GM19468 (cell line): ENCODE results near the gene ROBO1.
"Not testable (repeated sequence)": the region's sequence is repeated elsewhere in the genome, so short reads cannot be mapped to it uniquely, and the experiment has no call there.

ENCODE experiments used
- ATAC-seq: cut with Tn5 transposase; IDR thresholded peaks from one replicate; pipeline ENCODE4 v1.9.1; 2021; ENCODE audit warnings: mild to moderate bottlenecking, moderate library complexity, moderate number of reproducible peaks; ENCODE audit not compliant: unreplicated experiment; ENCODE audit errors: extremely low read depth

Gene ROBO1

DNA sequence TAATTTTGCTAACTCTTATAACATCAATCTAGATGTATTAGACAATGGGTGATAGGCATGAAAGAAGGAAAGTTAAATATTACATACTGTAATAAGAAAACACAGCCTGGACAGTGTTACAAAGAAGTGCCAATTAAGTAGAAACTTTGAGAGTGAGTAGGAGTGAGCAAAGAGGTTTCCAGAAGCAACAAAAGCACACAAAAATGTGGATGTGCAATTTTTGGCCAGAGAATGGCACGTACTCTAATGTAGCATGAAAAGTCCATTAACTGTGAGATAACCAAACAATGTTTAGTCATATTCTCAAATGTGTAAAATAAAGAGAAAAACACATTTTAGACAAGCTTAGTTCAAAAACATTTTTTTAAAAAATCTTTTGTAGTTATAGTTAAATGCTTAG lies 567.3 kb downstream of the ROBO1 start:
- no peak for ATAC-seq

DNA sequence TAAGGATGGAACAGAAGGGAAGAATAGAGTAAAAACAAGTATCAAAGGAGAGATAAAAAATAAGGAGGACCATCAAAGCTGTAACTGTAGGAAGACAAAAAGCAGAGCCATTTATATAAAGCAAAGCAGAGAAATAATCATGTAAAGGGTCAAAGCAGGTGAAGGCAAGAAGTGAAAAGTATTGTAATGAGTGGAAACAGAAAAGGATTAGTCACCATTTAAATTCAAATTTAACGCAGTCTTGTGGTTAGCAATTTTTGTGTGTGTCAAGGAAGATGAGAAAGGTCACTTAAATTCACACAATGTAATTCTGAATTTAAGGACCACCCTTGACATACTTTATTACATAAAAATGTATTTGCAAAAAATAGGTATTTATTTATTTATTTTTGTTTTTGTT lies 567.8 kb downstream of the ROBO1 start:
- no peak for ATAC-seq

DNA sequence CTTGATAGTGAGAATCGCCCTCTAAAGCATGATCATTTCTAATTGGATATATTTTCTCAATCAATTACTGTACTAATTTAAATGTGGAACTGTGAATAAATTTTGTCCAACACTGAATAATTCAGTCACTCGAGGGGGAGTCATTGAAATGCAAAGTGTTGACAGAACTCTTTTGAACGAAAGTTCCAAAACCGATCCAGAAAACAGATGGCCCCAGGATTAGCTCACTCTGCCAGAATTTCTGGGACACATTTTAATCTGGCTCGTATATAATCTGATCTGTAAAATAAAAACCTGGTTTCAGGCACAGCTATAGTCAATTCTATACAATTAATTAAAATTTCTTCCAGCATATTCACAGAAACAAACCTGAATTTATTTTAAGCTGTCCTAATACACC lies 580.4 kb downstream of the ROBO1 start:
- no peak for ATAC-seq

DNA sequence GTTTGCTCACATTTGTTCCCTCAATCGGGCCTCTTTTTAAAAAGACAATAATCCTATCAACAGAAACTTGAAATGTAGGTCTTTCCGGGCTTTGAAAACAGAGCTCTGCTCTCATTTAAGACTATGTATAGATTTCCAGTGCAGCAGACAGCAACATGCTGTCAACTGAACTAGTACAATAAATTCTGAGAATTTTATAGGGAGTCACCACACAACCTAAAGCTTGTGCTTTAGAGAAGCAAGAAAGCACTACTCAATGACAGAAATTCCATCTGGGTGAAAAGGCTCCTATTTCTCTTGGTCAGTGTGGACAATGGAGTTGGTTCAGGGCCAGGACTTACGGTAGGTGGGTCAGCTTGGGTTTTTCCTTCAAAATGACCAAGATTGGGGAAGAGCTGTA lies 583.5 kb downstream of the ROBO1 start:
- ATAC-seq = no peak

DNA sequence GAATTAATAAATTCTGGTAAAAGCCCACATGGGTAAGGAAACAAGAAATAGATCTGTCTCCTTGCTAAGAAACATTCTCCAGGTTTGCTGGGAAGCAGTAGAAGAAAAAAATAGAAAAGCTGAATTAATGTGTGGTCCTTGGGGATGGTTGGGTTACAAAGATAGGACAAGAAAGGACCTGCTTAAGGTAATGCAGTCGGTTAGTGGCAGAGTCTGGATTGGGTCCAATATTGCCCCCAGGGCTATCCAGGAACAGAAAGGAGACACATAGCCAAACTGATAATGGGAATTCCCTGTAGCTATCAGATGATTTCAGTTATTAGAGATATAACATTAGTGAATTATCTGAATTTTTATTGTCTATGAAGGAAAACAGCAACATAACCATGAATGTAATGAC lies 584.3 kb downstream of the ROBO1 start:
- no peak for ATAC-seq

GRCh38 chr3:79178471-79179180 lies 589.2 kb downstream of the ROBO1 start:
- ATAC-seq = no peak

DNA sequence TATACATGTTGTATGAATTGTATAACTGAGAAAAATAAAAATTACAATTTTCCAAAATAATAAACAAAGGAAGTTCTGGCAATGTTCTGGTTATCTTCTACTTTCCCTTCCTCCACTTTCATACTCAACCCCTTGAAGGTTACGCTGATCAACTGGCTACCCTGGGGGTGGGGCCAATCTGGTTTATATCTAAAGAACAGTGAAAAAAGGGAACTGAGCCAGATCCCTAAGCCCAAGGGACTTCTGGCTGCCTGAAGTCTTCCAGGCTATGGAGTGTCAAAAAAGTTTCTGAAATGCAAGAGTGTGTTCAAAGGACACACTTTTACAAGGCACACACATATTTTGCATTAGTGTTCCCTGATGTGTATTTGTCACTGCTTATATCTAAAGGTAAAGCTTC lies 591.9 kb downstream of the ROBO1 start:
- ATAC-seq = no peak

GRCh38 chr3:79173259-79173658 lies 594.5 kb downstream of the ROBO1 start:
- not testable (repeated sequence) for ATAC-seq

DNA sequence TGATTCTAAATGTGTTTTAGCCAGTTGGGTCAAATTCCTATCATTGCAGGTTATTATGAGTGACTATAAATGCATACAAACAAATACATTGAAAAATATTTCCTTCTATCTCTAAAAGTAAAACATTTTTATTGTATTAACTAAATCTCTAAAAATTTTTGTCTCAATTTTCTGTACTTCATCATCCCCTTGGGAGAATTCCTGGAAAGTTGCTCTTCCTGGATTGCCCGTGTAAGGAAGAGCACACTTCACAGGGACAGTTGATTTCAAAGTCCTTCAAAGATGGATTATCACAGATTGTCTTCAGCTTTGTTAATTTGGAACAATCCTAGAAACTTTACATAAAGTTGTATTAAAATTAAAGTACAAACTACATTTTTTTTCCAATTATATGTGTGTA lies 595.6 kb downstream of the ROBO1 start:
- ATAC-seq = no peak

DNA sequence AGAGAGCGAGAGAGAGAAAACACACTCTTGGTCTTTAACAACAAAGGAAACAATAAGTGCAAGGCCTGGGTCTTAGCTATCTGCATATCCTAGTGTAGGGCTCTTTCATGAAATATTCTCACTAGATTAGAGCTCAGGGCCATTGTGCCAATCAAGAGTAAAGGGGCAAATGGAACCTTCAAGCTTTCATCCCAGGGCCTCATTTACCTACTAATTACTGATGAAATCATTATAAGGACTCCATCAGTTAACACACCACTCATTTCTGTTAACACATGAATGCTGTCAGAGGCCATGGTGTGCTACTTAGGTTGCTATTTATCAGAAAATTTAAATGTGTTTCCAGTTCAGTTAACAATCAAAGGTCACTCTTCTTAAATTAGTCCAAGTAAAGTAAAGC lies 597.8 kb downstream of the ROBO1 start:
- no peak for ATAC-seq

DNA sequence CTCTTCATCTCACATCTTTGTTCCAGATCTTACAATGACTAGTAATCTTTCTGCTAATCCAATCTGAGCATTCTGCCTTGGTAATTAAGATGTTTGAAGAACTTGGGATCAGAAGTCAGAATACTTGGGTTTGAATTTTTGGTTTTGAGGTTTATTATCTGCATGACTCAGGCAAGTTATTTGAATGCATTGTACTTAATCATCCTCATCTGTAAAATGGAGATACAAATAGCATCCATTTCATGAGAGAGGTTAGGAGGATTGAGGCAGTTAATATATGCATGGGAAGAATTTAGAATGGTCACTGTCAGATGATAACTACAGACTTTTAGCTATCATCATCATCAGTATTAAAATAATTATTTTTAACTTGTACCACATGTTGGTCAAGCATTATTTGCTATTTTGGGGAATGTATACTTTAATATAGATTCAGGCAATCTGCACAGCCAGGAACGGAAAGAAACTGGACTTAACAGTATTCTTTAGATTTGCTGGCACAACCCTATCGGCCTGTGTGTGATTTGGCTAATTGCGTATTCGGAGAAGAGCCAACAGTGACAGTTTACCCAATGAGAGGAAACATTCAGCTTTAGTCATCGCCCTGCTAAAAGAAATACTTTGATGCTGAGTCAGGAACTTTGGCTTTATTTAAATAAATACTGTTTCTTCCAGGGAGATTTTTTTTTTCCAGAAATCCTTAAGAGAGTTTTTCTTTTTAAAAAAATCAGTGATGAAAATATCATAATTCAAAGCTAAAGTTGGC lies 600.0 kb downstream of the ROBO1 start:
- ATAC-seq = no peak

GRCh38 chr3:79162653-79163052 lies 605.1 kb downstream of the ROBO1 start:
- no peak for ATAC-seq

DNA sequence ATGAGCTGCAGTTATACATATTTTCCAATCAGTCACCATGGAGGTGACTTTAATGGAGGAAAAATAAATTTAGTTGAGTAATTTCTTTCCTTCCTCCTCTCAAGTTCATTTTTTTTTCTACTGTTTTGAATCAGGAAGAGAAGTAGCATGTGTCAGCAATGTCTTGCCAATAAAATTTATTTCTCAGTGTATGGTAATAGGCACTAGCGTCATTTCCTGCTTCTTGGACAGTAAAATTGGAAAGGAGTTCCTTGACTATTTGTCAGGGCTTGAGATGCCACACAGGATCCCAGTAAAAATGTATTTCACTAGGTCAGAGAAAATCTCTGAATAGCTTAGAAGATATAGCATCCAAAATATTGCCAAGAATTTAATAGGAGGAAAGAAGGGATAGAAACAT lies 605.9 kb downstream of the ROBO1 start:
- ATAC-seq = no peak

GRCh38 chr3:79160421-79160820 lies 607.4 kb downstream of the ROBO1 start:
- no peak for ATAC-seq

GRCh38 chr3:79159736-79160135 lies 608.1 kb downstream of the ROBO1 start:
- ATAC-seq = no peak

GRCh38 chr3:79157191-79157590 lies 610.6 kb downstream of the ROBO1 start:
- no peak for ATAC-seq

DNA sequence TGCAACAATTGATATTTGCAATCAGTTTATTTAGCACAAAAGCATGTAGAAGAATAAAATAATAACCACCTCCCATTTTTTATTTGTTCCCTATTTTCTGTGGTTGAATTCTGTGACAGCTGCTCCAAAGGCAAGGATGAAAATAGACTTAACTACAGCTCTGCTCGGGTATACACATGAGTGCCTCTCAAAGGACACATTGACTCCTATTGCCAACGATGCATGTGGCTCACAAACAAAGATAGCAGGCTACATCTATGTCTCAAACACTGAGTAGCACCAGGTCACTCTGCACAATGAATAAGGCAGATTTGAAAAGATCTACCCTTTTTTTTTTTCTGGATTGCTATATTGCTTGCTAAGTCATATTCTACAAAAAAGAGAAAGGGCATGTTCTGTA lies 612.9 kb downstream of the ROBO1 start:
- no peak for ATAC-seq

GRCh38 chr3:79148786-79149185 lies 619.0 kb downstream of the ROBO1 start:
- ATAC-seq = no peak

DNA sequence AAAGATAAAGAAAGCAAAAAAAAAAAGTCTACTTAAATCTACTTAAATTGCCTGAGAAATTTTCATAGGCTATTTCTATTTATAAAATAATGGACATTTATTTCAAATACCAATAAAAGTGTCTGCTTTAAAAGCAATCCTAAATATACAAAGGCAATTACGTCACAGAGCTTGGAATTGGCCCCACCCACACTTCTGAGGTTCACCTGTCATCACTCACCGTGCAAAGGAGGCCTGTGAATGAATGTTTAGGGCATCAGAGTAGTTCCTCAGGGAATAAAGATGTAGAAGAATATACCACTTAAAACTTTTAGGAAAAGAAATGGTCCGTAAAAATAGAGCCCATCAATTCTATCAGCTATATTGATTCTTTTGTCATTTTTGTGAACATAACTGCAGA lies 621.8 kb downstream of the ROBO1 start:
- ATAC-seq = no peak

DNA sequence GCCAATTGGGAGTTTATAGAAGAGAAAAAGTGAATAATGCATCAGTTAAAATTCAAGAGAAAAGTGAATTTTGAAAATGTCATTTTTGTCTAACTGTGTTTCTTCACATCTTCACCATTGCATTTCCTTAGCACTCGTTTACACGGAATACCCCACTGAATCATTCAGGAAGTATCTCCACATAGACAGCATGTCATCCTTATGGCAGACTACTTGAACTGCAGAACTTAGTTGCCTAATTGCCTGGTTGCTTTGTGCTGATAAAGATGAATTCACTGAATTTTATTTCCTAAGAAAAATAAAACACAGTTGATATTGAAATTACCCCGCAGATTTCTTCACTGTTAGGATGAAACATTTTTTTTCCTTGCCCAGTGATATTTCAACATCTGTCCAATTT lies 627.1 kb downstream of the ROBO1 start:
- no peak for ATAC-seq

GRCh38 chr3:79139395-79140068 lies 628.3 kb downstream of the ROBO1 start:
- ATAC-seq = no peak
